ENCODE data around the gene HIVEP3.

The HIVEP3 gene

GRCh38 chr1:41475346-41475745, 443.4 kb downstream of the HIVEP3 start:
- no peak for DNase-seq

GRCh38 chr1:41474490-41475271, 444.0 kb downstream of the HIVEP3 start:
- DNase-seq: no peak

- no peak for DNase-seq
Measured at GRCh38 chr1:41473738-41474362, 444.9 kb downstream of the HIVEP3 start.

GRCh38 chr1:41471658-41472057, 447.1 kb downstream of the HIVEP3 start:
- DNase-seq: no peak

GRCh38 chr1:41469706-41470105, 449.0 kb downstream of the HIVEP3 start:
- no peak for DNase-seq

- DNase-seq: no peak
Measured at GRCh38 chr1:41468122-41468762, 450.5 kb downstream of the HIVEP3 start.

- DNase-seq: no peak
Measured at GRCh38 chr1:41467673-41468072, 451.0 kb downstream of the HIVEP3 start.

GRCh38 chr1:41466146-41466545, 452.6 kb downstream of the HIVEP3 start:
- no peak for DNase-seq

GRCh38 chr1:41465741-41466140, 453.0 kb downstream of the HIVEP3 start:
- DNase-seq: no peak

GRCh38 chr1:41464885-41465284, 453.8 kb downstream of the HIVEP3 start:
- no peak for DNase-seq

- DNase-seq: no peak
Measured at GRCh38 chr1:41463516-41463915, 455.2 kb downstream of the HIVEP3 start.

GRCh38 chr1:41462680-41463004, 456.1 kb downstream of the HIVEP3 start:
- DNase-seq: no peak

GRCh38 chr1:41461790-41462679, 456.7 kb downstream of the HIVEP3 start:
- no peak for DNase-seq

GRCh38 chr1:41456847-41457540, 461.7 kb downstream of the HIVEP3 start:
- no peak for DNase-seq

Data from stimulated activated CD4-positive, alpha-beta T cell treated with anti-CD3 and anti-CD28 coated beads, Interleukin-12 subunit alpha, Interleukin-12 subunit beta, amount 100 ng/mL, for 4 hours (primary cell).